Fibroblast of peridontal ligament (primary cell): Measurements from ENCODE around the gene OR10C1.

ENCODE experiments used
- DNase-seq: peaks from one replicate; pipeline ENCODE4 v3.0.0-alpha.2; 2010; ENCODE audit errors: extremely low read depth

The OR10C1 gene

DNA sequence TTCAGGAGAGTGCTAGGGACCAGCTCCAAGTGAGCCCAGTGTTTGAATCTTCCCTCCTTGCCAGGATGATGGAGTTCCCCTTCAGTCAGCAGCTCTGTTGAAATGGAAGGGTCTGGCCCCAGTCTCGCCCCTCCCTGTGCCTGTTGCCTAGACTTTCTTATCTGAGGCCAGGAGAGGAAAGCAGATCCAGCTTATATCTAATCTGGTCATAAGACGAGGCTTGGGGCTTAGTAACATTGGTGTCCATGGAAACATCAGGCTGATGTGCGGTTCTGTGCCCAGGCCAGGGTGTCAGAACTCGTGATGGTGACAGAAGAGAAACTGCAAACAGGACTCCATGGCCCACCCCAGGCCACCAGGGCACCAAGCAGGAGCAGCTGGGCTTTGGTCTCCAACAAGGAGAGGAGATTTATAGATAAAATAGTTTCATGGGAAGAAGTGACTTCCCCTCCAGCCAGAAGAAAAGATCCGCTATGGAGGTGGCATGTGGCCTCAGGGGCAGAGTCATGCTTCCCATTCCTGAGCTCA lies 38.9 kb downstream of the OR10C1 start:
- no peak for DNase-seq

DNA sequence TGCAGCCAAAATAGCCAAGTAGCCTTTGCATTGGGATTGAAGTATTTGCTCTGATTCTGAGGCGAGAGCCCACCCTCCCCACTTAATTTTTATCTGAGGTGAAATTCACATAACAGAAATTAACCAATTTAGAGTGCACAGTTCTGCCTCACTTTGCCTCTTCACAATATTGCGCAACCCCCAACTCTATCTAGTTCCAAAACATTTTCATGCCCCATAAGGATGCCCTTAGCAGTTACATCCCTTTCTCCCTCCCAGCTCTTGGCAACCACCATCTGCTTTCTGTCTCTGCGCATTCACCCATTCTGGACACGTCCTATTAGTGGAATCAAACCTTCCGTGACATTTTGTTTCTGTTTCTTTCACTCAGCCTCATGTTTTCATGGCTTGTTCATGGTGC lies 39.6 kb downstream of the OR10C1 start:
- no peak for DNase-seq

DNA sequence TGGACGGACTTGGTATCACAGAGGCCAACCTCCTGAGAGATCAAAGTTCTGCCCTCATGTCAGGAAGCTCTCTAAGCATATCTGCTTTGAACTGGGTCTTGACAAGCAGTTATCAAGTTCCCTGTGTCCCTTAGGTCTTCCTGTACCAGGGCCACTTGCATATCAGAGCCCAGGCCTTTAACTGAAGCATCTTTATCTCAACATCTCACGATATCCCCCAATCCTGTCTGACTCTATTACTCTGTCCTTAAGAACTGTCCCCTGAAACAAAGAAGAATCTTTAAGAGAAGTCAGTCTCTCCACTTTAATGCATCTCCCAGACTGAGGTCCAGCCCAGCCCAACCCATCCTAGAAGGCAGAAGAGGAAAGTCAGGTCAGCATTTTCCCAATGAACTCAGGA lies 40.5 kb downstream of the OR10C1 start:
- no peak for DNase-seq

DNA sequence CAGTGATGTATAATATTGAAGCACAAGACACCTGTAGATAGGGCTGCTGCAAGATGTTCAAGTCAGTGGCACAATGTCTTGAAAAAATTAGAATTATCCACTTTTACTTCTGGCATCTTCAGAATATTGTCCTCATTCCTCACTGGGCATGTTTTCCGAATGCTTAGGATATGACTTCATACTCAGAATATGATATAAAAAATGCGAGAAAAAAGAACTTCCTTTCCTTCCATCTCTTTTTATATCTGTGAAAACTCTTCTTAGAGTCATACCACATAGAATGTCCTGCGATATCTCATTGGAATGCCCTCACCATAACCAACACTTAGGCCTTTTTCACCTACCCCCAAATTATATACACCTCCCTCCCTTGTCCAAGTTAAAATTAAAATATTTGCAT lies 44.1 kb downstream of the OR10C1 start:
- no peak for DNase-seq

DNA sequence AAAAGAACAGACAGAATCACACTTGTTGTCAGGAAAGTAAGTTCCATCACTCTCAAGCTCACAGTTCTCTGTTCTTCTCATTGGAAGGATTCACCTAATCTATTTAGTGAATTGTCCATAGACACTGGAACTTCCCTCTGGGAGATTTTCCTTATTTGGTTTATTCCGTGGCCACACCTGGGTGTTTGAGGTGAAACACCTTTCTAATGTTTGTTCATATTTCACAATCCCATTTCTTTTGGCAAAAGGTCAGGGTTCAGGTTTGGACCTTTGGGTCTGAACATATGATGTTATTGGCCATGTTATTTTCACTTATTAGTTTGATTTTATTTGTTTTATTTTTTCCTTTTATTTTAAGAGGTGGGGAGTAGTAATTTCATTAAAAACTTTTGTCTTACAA lies 44.6 kb downstream of the OR10C1 start:
- DNase-seq, result no peak

DNA sequence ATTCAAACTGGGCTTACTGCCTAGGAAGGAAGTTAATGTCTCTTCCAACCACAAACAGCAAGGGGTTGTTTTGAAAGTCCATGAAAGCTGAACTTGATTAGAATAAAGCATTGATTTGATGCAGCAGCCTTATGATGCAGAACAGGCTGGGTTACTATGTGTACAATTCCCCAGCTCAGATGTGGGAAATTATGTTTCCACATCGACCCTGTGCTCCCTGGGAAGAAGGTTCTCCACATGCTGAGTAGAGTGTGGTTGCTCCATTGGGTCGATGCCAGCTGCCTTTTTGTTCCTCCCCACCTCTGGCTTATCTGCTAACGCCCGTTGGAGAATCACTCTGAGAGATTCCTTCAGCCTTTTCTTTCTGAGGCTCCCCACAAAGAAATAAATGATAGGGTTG lies 47.5 kb downstream of the OR10C1 start:
- DNase-seq, result no peak

DNA sequence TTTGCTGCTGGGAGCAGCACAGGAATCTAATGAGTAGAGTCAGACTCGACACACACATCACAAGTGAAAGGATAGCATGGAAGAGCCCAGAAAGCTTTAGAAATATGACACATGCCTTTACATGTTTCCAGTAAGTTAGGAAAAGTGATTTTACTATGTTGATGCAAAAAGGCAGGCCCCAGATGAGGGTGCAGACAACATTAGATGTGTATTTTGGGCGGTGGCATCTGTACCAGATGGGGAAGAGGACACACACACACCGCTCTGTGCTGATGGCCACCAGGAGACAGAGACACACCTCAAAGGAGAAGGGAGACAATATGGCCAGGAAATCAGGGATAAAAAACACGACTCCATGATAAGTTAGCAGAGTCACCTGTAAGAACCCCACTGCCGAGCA lies 48.0 kb downstream of the OR10C1 start:
- no peak for DNase-seq

DNA sequence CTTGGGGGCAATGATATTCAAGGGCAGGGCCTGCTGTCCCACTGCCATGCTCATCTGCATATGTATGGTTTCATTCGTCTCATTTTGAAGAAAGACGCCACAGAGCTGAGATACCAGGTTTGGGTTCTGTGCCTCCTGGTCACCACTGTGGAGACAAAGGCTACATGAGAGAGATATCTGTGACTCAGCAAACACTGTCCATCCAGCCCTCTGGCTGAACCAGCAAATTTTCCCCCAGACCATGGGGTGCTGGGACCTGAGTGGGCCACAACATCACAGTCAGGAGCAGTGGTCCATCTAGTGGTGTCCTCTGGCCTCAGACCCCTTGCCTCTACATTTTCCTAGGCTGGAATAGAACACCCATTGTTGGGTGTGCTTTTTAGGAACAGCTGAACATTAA lies 48.6 kb downstream of the OR10C1 start, which contains the start of gene MAS1L:
TSS of gene MAS1L (minus strand) at position 297 of the 400 bp plus-strand sequence. CDS start at position 243, 54 bp downstream.
- no peak for DNase-seq

DNA sequence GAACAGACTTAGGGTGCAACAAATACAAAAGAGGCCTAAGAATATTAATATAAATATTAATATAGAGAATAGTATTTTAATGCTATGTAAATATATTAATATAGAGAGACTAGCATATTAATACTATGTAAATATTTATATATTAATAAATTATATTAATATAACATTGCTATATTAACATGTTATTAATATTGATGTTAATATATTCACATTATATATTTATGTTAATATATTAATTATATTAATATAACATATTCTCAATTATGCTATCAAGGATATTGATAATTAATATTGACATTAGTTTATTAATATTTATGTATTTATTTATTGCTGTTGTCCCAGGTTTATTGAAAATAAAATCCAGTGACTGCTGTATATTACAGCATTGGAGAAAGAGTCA lies 49.8 kb downstream of the OR10C1 start:
- no peak for DNase-seq

DNA sequence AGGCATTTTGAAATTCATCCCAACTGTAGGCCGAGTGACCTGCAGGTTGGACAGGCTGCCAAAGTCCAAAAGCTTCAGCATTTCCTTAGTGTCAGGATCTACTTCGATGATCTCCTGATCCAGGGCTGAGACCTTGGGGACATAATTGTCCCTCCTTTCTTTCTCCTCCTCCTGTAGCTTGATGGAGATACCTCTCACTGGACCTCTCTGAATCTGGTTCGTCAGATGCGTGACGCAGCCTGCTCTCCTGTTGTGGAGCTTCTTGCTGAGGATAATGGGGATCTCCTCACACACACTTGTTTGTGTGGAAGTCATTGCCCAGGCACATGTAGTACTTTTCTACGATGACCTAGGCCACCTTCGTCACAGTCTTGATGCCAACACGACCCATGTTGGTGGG lies 50.2 kb downstream of the OR10C1 start:
- no peak for DNase-seq

DNA sequence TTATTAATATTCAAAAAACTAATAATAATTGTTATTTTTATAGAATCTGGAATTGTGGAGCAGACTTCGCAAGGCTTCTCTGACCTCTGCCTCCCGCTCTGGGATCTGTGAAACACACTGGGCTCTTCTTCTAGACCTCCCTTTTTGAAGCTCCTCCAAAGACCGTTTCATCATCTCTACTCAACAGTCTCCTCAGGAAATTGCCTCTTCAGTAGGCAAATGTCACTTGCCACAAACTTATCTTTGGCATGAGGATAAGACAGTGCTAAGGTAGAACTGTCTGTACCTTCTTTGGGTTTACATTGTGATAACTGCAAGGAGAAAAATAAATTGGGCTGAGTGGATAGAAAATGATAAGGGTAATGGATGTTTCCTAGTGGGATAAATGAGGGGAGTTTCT lies 50.9 kb downstream of the OR10C1 start:
- no peak for DNase-seq

DNA sequence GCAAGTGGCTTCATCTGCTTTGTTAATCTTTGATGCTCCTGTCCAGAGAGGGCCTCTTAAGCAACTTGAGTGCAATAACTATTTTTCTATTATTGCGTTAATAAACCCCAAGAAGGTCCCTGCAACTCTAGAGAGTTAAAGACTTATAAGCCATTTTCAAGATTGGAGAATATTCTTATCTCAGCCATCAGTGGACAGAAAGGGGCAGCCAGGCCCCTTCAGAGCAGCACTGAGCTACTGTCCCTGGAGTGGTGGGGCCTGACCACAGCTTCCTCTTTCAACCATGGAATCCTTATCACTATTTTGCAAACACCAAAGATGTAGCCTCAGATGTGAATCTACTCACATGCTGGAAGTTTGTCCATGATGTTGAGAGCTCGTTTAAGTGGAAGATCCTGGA lies 51.4 kb downstream of the OR10C1 start:
- DNase-seq, result no peak
